LNCAP (cell line): ENCODE results near the gene CKAP5.

Source experiments
- TF ChIP-seq, protein P1 (sequence below): fragments of 450-650 bp; IDR thresholded peaks from 2 replicates; pipeline ENCODE4 v1.5.1; 2017; ENCODE audit warnings: mild to moderate bottlenecking

Gene CKAP5

DNA sequence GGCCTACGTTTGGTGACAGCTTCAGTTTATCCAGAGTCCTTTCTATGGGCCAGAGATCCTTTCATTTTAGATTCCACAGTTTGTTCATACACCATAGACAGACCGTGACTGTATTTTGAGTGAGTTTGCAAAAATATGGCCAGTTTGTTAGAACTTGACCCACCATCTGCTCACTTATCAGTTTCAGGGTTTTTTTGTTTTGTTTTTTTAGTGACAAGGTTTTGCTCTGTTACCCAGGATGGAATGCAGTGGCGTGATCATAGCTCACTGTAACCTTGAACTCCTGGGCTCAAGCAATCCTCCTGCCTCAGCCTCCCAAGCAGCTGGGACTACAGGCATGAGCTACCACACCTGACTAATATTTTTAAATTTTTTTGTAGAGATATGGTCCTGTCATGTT is 9.1 kb upstream of the CKAP5 start:
- TF ChIP-seq, protein P1, sequence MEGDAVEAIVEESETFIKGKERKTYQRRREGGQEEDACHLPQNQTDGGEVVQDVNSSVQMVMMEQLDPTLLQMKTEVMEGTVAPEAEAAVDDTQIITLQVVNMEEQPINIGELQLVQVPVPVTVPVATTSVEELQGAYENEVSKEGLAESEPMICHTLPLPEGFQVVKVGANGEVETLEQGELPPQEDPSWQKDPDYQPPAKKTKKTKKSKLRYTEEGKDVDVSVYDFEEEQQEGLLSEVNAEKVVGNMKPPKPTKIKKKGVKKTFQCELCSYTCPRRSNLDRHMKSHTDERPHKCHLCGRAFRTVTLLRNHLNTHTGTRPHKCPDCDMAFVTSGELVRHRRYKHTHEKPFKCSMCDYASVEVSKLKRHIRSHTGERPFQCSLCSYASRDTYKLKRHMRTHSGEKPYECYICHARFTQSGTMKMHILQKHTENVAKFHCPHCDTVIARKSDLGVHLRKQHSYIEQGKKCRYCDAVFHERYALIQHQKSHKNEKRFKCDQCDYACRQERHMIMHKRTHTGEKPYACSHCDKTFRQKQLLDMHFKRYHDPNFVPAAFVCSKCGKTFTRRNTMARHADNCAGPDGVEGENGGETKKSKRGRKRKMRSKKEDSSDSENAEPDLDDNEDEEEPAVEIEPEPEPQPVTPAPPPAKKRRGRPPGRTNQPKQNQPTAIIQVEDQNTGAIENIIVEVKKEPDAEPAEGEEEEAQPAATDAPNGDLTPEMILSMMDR = no peak

DNA sequence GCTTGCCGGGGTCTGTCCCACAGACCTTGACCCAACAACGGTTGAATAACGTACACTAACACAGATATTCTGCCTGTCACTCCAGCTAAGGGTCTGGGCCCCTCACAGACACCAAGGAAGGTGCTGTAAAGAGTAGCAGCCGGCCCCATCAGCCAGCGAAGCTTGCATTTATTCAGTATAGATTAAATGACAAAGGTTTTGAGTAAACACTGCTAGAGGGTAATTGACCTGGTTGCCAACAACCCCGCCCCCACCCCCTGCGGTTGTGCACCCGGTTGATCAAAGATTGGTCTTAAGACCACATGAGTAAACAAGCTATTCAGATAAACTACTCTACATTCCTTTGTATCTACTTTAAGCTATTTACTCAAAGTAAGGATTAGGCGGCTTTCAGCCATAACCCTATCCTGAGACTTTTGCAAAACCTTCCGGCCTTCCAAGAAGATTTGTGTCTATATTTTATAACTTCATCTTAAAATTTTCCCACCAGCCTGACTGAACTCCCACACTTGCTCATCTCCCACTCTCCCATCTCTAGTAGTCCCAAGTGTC is 4.8 kb upstream of the CKAP5 start:
- TF ChIP-seq, protein P1 = no peak

GRCh38 chr11:46849631-46850030 is 3.6 kb upstream of the CKAP5 start:
- TF ChIP-seq, protein P1 = no peak

GRCh38 chr11:46846510-46846830 is 390 bp upstream of the CKAP5 start:
- TF ChIP-seq, protein P1 = no peak

GRCh38 chr11:46845440-46845739 is 690 bp downstream of the CKAP5 start:
- TF ChIP-seq, protein P1 = no peak

DNA sequence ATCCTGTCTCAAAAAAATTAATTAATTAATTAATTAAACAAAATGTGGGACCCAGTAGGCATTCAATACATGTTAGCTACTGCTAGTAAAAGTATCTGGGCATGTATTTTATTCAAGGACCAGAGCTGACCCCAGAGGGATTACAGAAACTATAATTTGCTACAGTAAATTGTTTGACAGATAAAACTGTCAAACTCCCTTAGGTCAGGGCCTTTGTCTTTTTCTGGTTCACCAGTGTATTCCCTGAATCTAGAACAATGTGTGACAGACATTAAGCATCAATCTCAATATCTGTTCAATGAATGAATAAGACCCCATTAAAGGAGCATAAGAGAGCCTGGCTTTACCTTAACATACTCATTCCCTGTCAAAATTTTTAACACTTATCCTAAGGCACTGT is 6.0 kb downstream of the CKAP5 start:
- TF ChIP-seq, protein P1 = no peak

DNA sequence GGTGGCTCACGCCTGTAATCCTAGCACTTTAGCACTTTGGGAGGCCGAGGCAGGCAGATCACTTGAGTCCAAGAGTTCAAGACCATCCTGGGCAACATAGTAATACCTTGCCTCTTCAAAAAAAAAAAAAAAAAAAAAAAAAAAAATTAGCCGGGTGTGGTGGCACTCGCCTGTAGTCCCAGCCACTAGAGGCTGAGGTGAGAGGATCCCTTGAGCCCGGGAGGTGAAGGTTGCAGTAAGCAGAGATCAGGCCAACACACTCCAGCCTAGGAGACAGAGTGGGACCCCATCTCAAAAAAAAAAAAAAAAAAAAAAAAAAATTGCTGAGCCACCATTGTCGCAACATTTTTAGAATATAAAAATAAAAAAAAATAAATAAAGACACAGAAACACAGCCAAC is 7.6 kb downstream of the CKAP5 start:
- TF ChIP-seq, protein P1 = no peak

DNA sequence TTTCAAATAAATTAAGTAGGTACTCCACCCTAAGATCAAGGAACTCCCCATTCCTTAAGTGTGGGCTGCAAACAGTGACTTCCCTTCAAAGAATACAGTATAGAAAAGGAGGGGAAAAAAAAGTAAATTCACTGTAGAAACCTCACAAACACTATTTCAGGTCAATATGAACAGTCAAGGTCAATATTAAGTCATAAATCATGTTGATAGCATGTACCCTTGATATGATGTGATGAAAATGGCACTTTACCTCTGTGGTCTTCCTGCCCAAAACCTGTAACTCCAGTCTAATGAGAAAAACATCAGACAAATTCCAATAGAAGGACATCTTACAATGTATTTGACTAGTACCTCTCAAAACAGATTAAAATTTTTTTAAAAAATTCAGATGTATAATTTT is 8.2 kb downstream of the CKAP5 start:
- TF ChIP-seq, protein P1 = no peak
